OCI-LY3 (cell line): Measurements from ENCODE around the gene HMGN4.

ENCODE experiments used
- CTCF ChIP-seq: fragments of 200-600, 300-600 bp; sonication (generic); IDR thresholded peaks from 2 replicates; pipeline ENCODE4 v1.5.1; 2014; ENCODE audit warnings: antibody characterized with exemption, low read length, low read depth
- EZH2phosphoT487 ChIP-seq: fragments of 200-600 bp; shearing (Covaris generic); IDR thresholded peaks from 2 replicates; pipeline ENCODE4 v1.6.1; 2018; ENCODE audit warnings: antibody characterized with exemption, mixed run types, low read depth

GRCh38 chr6:26525838-26526237 is 12.3 kb upstream of the HMGN4 start:
- TF ChIP-seq CTCF = no peak
- no peak for TF ChIP-seq EZH2phosphoT487
